NCI-H2227 (cell line): Measurements from ENCODE around the gene LAD1.

Source experiments
- DNase-seq: peaks from one replicate; lab custom pipeline; 2025; ENCODE audit not compliant: unreplicated experiment; lab: John Stamatoyannopoulos, UW

LAD1 gene

GRCh38 chr1:201391651-201392511, 7.2 kb downstream of the LAD1 start:
- no peak for DNase-seq

- DNase-seq = no peak
These were observed 7.9 kb downstream of the LAD1 start for GRCh38 chr1:201391225-201391624.

GRCh38 chr1:201389051-201389450, 10.1 kb downstream of the LAD1 start:
- DNase-seq = no peak

GRCh38 chr1:201386208-201386607, 12.9 kb downstream of the LAD1 start:
- no peak for DNase-seq

- peak; percentile 39 for DNase-seq
These were observed 13.7 kb downstream of the LAD1 start for GRCh38 chr1:201385299-201385891.

- no peak for DNase-seq
These were observed 14.7 kb downstream of the LAD1 start for GRCh38 chr1:201384406-201384782.

- no peak for DNase-seq
These were observed 15.3 kb downstream of the LAD1 start for GRCh38 chr1:201383647-201384405.

- no peak for DNase-seq
These were observed 18.0 kb downstream of the LAD1 start for GRCh38 chr1:201381130-201381529.

GRCh38 chr1:201379733-201380242, 19.3 kb downstream of the LAD1 start:
- DNase-seq = no peak

GRCh38 chr1:201378804-201379203, 20.3 kb downstream of the LAD1 start:
- DNase-seq = no peak

GRCh38 chr1:201377611-201378092, 21.5 kb downstream of the LAD1 start, which contains the start of gene TNNT2:
TSS of gene TNNT2 (minus strand) at chr1:201377680. CDS start at chr1:201373254, 4,426 bp downstream.
- no peak for DNase-seq

GRCh38 chr1:201376464-201377374, 22.4 kb downstream of the LAD1 start:
- DNase-seq = no peak

- no peak for DNase-seq
These were observed 23.0 kb downstream of the LAD1 start for GRCh38 chr1:201376107-201376463.

GRCh38 chr1:201375169-201375568, 24.0 kb downstream of the LAD1 start:
- peak; percentile 62 for DNase-seq

- DNase-seq = peak; percentile 81
These were observed 24.8 kb downstream of the LAD1 start for GRCh38 chr1:201374364-201374763.

- DNase-seq = no peak
These were observed 27.3 kb downstream of the LAD1 start for GRCh38 chr1:201371792-201372191.

GRCh38 chr1:201371276-201371675, 27.8 kb downstream of the LAD1 start:
- DNase-seq = no peak

- no peak for DNase-seq
These were observed 28.6 kb downstream of the LAD1 start for GRCh38 chr1:201370500-201370899.

- no peak for DNase-seq
These were observed 29.9 kb downstream of the LAD1 start for GRCh38 chr1:201369209-201369608.

- no peak for DNase-seq
These were observed 32.4 kb downstream of the LAD1 start for GRCh38 chr1:201366696-201367095.
